Fibroblast of lung (primary cell): ENCODE results near the gene WWC1.

Experiments
- EZH2 ChIP-seq: IDR thresholded peaks from 2 replicates; pipeline ENCODE4 v1.5.1; 2012; ENCODE audit warnings: low read length, control low read depth, mild to moderate bottlenecking; ENCODE audit errors: missing control alignments
- TF ChIP-seq, protein P1 (sequence below), 2 donors: IDR thresholded peaks in 1 of 2; conservative IDR thresholded peaks in 1 of 2; 1 replicate in 1 of 2; 2 replicates in 1 of 2; pipeline ENCODE4 v1.5.1; 2011 to 2012; ENCODE audit warnings: low read length in 2 of 2, control low read depth in 1 of 2, inconsistent platforms in 1 of 2, low read depth in 1 of 2, mild to moderate bottlenecking in 1 of 2

DNA sequence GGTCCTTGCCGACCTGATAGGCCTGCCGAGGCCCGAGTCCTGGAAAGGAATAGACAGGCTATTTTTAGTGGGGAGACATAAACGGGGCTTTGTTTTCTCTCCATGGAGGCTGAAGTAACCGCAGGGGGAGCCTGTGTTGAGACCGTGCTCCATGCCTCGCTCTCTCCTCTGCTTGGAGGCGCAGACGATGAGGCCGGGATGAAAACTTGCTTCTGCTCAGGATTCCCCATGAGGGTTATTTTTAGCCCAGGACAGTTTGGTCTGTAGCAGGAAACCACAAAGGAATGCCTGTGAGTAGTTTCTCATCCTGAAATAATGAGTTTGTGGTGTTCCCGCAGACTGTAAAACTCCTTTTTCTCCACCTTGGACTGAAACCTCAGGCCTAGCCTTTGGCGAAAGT, 112.9 kb downstream of the WWC1 start:
- TF ChIP-seq, protein P1, sequence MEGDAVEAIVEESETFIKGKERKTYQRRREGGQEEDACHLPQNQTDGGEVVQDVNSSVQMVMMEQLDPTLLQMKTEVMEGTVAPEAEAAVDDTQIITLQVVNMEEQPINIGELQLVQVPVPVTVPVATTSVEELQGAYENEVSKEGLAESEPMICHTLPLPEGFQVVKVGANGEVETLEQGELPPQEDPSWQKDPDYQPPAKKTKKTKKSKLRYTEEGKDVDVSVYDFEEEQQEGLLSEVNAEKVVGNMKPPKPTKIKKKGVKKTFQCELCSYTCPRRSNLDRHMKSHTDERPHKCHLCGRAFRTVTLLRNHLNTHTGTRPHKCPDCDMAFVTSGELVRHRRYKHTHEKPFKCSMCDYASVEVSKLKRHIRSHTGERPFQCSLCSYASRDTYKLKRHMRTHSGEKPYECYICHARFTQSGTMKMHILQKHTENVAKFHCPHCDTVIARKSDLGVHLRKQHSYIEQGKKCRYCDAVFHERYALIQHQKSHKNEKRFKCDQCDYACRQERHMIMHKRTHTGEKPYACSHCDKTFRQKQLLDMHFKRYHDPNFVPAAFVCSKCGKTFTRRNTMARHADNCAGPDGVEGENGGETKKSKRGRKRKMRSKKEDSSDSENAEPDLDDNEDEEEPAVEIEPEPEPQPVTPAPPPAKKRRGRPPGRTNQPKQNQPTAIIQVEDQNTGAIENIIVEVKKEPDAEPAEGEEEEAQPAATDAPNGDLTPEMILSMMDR (conservative IDR thresholded peaks at IDR 0.05 in 1 of 2, IDR thresholded peaks at IDR 0.05 in 1 of 2; ENCODE audit: low read depth in 1 of 2, low read length in 2 of 2): peak in 1 of 2 donors; percentile 7
- TF ChIP-seq EZH2: no peak
